AG04450 (cell line): Measurements from ENCODE around the gene MAX. TPM values are rescaled to one million over a fixed set of nuclear protein-coding genes. Genes with fewer than 3 reads are reported as not detected.
A peak's percentile ranks its signal among the peaks of the same experiment; 100 is the strongest.

Source experiments
- CTCF ChIA-PET: fragments of 300-600, 350-600 bp; formaldehyde crosslinking; extraction: SDS; loops from one replicate; lab custom pipeline; 2022; ENCODE audit warnings: antibody characterized with exemption, inconsistent platforms; lab: Charles Lee
- POLR2A ChIA-PET: fragments of 350-600 bp; formaldehyde crosslinking; extraction: SDS; loops from one replicate; lab custom pipeline; 2021; ENCODE audit warnings: antibody characterized with exemption, inconsistent platforms; lab: Yijun Ruan, JAX
- DNase-seq: peaks from one replicate; pipeline ENCODE4 v3.0.0-alpha.2; 2011; ENCODE audit warnings: low read depth, low spot score
- H3K27ac ChIP-seq: one replicate; pipeline ENCODE4 v1.5.1; 2012; ENCODE audit warnings: low read depth, low read length, control low read depth
- H3K27me3 ChIP-seq: one replicate; pipeline ENCODE4 v1.6.0; 2012; ENCODE audit warnings: low read length; ENCODE audit not compliant: control insufficient read depth, insufficient read depth
- H3K4me3 ChIP-seq: 2 replicates; pipeline ENCODE4 v1.5.1; 2011; ENCODE audit warnings: mild to moderate bottlenecking, low read depth, low read length, control low read depth
- H3K9me3 ChIP-seq: 2 replicates; pipeline ENCODE4 v1.5.1; 2012; ENCODE audit warnings: low read length; ENCODE audit not compliant: control insufficient read depth, insufficient read depth
- polyA plus RNA-seq: library from polyadenylated mRNA; depleted of rRNA; stranded (reverse); fragments of >200 nt; gene quantifications from 2 replicates; pipeline ENCODE4 v1.2.3, GENCODE V29; 2011
- TF ChIP-seq, protein P1 (sequence below): IDR thresholded peaks from 2 replicates; pipeline ENCODE4 v1.5.1; 2011; ENCODE audit warnings: low read depth, low read length, control low read depth, inconsistent platforms

The MAX gene
- polyA plus RNA-seq, 1 experiment = 62.0 TPM

DNA sequence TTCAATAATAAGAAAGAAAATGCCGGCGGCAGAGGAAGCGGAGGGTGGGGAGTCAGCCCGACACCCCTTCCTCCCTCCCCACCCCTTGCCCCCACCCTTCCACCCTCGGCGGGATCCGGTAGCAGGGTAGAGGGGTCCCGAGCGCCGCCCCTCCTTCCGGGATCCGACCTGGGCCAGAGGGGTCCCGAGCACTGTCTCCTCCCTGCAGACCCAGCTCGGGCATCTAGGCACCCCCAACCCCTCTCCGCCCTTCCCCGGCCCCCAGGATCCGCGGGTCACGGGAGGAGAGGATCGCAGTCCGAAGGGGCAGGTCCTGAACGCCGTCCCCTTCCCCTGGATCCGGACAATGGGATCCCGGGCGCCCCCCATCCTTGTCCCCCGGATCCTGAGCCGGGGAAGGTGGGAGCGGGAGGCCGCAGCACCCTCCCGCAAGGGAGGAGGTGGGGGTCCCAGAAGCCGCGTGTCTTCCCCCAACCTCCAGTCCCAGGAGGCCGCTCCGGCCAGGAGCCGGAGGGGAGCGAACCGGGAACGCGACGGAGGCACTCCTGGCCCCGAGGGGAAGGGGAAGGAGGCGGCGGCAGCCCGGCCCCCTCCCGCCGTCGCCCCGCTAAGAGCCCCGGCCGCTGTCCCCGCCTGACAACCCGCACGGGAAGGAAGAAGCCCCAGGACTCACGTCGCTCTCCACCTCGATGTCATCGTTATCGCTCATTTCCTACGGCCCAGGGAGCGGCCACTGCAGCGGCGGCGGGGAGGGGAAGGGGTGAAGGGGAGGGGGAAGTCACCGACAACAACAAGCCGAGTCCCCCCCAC lies 481 bp downstream of the MAX start:
- TF ChIP-seq, protein P1, sequence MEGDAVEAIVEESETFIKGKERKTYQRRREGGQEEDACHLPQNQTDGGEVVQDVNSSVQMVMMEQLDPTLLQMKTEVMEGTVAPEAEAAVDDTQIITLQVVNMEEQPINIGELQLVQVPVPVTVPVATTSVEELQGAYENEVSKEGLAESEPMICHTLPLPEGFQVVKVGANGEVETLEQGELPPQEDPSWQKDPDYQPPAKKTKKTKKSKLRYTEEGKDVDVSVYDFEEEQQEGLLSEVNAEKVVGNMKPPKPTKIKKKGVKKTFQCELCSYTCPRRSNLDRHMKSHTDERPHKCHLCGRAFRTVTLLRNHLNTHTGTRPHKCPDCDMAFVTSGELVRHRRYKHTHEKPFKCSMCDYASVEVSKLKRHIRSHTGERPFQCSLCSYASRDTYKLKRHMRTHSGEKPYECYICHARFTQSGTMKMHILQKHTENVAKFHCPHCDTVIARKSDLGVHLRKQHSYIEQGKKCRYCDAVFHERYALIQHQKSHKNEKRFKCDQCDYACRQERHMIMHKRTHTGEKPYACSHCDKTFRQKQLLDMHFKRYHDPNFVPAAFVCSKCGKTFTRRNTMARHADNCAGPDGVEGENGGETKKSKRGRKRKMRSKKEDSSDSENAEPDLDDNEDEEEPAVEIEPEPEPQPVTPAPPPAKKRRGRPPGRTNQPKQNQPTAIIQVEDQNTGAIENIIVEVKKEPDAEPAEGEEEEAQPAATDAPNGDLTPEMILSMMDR = no peak
- no peak for DNase-seq
- H3K27ac ChIP-seq = peak overlapping the region; percentile 74
- POLR2A ChIA-PET = interaction anchor here (1.0 kb wide), 1 partner anchor 310 kb away, joined by 5 read pairs; the partner anchor contains the start of gene FUT8
- H3K4me3 ChIP-seq = peak overlapping the region; percentile 78
- CTCF ChIA-PET = interaction anchor here (0.8 to 1.1 kb wide), 4 partner anchors 7 to 856 kb away, joined by 3 to 4 read pairs (median 3); no protein-coding TSS in a partner anchor
- no peaks in the 10 kb centered on the region for H3K27me3 ChIP-seq
- peaks cover 3% of the 10 kb centered on the region; the same call in 1 of the 2 replicates for H3K9me3 ChIP-seq

DNA sequence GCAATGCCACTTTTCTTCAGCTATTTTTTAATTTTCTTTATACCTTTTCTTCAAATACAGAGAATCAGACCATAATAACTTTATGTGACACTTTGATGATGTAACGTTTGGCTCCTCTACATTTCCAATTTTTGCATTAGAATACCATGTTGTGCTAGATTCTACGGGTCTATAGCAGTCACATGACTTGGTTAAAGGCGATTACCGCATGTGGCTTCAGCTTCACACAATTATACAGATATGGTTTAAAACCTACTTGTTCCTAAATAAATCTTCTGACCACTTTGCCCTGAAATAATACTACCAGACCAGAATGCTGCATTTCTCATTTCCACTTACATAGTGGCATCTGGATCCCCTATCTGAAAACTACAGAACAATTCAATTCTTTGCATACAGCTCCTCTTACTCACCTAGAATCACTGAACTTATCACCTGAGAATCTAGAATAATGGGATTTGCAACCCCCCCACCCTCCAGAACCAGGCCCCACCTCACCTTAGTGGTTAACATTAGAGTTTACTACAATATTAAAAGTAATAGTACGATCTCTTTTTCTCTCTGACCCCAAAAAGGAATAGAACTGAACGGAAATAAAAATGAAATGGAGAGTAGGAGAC lies 1.3 kb downstream of the MAX start:
- H3K27ac ChIP-seq = no peak overlapping the region
- CTCF ChIA-PET = no interaction called here
- no peaks in the 10 kb centered on the region for H3K27me3 ChIP-seq
- H3K4me3 ChIP-seq = peak overlapping the region; percentile 78
- TF ChIP-seq, protein P1 = no peak
- DNase-seq = no peak
- POLR2A ChIA-PET = interaction anchor here (0.5 kb wide), 1 partner anchor 160 kb away, joined by 7 read pairs; no protein-coding TSS in a partner anchor
- peaks cover 3% of the 10 kb centered on the region; the same call in 1 of the 2 replicates for H3K9me3 ChIP-seq

GRCh38 chr14:65098586-65098985 lies 3.7 kb downstream of the MAX start:
- Histone ChIP-seq H3K4me3 (no peak overlapping the region; the same call in 1 of the 2 replicates), H3K27ac (no peak overlapping the region), H3K27me3 (no peaks in the 10 kb centered on the region), H3K9me3 (peaks cover 3% of the 10 kb centered on the region; the same call in 1 of the 2 replicates)
- TF ChIP-seq, protein P1 = no peak
- ChIA-PET CTCF (interaction anchor here (0.7 to 2.1 kb wide), 3 partner anchors 10 to 728 kb away, joined by 3 to 5 read pairs (median 4); no protein-coding TSS in a partner anchor), POLR2A (no interaction called here)
- no peak for DNase-seq

GRCh38 chr14:65096323-65097089 lies 5.8 kb downstream of the MAX start:
- TF ChIP-seq, protein P1 = no peak
- DNase-seq = no peak
- Histone ChIP-seq H3K9me3 (no peaks in the 10 kb centered on the region), H3K27me3 (no peaks in the 10 kb centered on the region), H3K4me3 (no peak overlapping the region), H3K27ac (peak overlapping the region; percentile 39)
- CTCF ChIA-PET = no interaction called here
- POLR2A ChIA-PET = no interaction called here
